SIG-M5 treated with dmso at 0.1 percent for 504 hours (cell line): Measurements from ENCODE around the gene CHERP.
"Not testable (repeated sequence)": the region's sequence is repeated elsewhere in the genome, so short reads cannot be mapped to it uniquely, and the experiment has no call there.

Source experiments
- DNase-seq: peaks from one replicate; lab custom pipeline; 2025; ENCODE audit not compliant: unreplicated experiment; lab: John Stamatoyannopoulos, UW

Gene CHERP

GRCh38 chr19:16486476-16486875 is 55.8 kb downstream of the CHERP start:
- not testable (repeated sequence) for DNase-seq

DNA sequence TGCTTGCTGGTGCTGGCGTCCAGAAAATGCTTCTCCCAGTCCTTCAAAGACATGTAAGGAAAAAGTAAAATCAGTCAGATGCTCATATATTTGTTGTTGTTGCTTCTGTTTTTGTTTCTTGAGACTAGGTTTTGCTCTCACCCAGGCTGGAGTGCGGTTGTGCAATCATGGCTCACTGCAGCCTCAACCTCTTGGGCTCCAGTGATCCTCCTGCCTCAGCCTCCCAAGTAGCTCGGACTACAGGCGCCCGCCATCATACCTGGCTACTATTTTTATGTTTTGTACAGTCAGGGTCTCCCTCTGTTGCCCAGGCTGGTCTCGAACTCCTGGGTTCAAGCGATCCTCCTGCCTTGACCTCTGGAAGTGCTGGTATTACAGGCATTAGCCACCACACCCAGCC is 59.5 kb downstream of the CHERP start:
- no peak for DNase-seq

- no peak for DNase-seq
These were observed 64.9 kb downstream of the CHERP start for GRCh38 chr19:16477311-16477710.

GRCh38 chr19:16476401-16476800 is 65.8 kb downstream of the CHERP start:
- DNase-seq = no peak

GRCh38 chr19:16473875-16474392 is 68.3 kb downstream of the CHERP start:
- peak; percentile 18 for DNase-seq

DNA sequence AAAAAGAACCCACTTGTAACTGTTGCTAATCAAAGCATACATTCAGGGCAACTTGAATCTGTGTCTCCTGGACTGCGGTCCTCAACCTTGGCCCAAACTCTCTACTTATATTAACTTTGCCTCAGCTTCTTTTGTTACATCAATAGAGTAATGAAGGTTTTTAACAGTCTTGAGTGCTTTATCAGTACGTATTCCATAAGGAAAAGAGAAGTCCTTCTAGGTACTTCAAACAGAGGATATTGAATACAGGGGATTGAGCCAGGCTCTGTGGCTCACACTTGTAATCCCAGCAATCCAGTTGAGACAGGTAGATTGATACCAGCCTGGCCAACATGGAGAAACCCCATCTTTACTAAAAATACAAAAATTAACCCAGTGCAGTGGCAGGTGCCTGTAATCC is 69.2 kb downstream of the CHERP start:
- no peak for DNase-seq

DNA sequence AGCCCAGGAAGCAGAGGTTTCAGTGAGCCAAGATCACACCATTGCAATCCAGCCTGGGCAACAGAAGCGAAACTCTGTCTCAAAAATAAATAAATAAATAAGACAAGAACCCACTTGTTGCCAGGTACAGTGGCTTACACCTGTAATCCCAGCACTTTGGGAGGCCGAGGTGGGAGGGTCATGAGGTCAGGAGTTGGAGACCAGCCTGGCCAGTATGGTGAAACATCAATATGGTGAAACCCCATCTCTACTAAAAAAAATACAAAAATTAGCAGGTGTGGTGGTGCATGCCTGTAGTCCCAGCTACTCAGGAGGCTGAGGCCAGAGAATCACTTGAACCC is 69.7 kb downstream of the CHERP start:
- DNase-seq = not testable (repeated sequence)

DNA sequence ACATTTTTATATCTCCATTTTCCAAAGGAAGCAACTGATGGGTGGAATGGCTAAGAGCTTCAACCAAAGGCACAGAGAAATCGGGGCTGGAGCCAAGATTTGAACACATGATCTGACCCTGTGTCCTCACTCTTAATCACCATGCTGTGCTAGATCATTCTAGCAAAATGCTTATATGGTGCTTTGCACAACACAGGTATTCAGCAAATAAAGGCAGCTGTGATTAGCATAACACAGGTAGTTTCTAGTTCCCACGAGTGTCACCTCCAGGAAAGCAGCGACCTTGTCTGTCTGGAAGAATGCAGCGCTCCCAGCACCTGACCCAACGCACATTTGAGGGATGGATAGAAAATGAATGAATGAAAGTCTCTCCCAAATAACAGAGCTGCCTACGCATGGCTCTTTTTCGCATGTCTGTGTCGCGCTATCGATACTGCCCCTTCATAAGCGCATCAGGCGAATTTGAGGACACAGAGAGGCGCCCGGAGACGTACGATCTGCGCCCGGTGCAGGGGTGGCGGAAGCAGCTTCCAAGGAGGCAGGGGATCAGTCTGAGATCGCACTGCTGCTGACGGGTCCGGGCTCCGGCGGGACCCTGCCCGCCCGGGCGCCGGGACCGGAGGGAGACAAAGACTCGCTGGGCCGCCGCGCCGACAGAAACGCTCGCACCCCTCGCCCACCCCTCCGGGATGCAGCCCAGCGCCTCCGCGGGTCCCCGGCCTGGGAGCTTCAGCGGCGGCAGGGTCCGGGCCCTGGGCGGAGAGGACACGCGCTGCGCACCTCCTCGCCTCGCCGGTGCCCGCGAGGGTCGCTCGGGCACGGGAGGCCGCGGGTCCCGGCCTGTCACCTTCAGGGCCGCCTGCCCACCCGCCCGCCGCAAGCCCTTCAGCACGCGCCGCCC is 71.1 kb downstream of the CHERP start:
- DNase-seq = no peak

DNA sequence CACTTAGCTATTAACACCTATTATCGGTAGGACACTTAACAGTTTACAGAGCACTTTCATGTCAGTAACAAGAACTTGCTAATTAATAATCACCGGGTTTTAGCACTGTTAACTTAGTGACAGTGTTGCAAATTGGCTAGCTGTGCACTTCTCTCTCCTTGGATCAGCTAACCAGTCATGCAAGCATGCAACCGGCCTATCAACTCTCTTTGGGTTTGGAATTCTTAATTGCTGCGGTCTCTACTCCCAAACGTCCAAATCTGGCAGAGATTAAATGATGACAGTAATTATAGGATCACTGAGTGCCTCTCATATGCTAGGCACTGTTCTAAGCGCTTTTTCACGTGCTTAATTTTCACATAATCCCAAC is 71.7 kb downstream of the CHERP start:
- DNase-seq = no peak
